HCT116 (cell line): ENCODE measurements around the gene EIF2B4. TPM values are rescaled to one million over a fixed set of nuclear protein-coding genes. Genes with fewer than 3 reads are reported as not detected.

ENCODE experiments used
- ATAC-seq: fragments of 200-7000 bp; cut with Tn5 transposase; 2 replicates; pipeline ENCODE4 v1.9.1; 2020; ENCODE audit warnings: mild to moderate bottlenecking, moderate library complexity
- BruUV-seq: library from RNA; stranded (reverse); fragments of 400-500 nt; replicated peaks from 2 replicates; lab custom pipeline; 2021; lab: Mats Ljungman, UMichigan
- CTCF ChIA-PET: fragments of 300-600 bp; sonication (Branson Sonifier 250); formaldehyde crosslinking; loops from one replicate; lab custom pipeline; 2021; ENCODE audit warnings: antibody characterized with exemption; lab: Charles Lee
- POLR2A ChIA-PET: fragments of 300-600, 350-600 bp; sonication (Branson Sonifier 250); formaldehyde crosslinking; loops from one replicate; lab custom pipeline; 2021; ENCODE audit warnings: antibody characterized with exemption; lab: Charles Lee
- RAD21 ChIA-PET, 2 experiments: fragments of 300-600 bp; sonication (Branson Sonifier 250); formaldehyde crosslinking; loops; one replicate each; lab custom pipeline; 2023; ENCODE audit warnings: low total read pairs in 2 of 2; ENCODE audit not compliant: uncharacterized antibody in 2 of 2, unreplicated experiment in 2 of 2, low non-redundant PET in 1 of 2; lab: Charles Lee
- DNase-seq: peaks from one replicate; pipeline ENCODE4 v3.0.0-alpha.2; 2010; ENCODE audit warnings: low read depth, low spot score
- H2AFZ ChIP-seq: fragments of 200-600 bp; shearing (Covaris generic), sonication (generic); 2 replicates; pipeline ENCODE4 v1.6.1; 2017; ENCODE audit warnings: low read depth, mixed run types, mixed read lengths, antibody characterized with exemption, low read length; ENCODE audit not compliant: poor library complexity, severe bottlenecking
- H3K27ac ChIP-seq: 2 replicates; pipeline ENCODE4 v1.5.1; 2012; ENCODE audit warnings: low read depth, low read length
- H3K27me3 ChIP-seq: fragments of 200-600 bp; sonication (generic); 2 replicates; pipeline ENCODE4 v1.6.1; 2016; ENCODE audit warnings: mixed run types, low read length, mixed read lengths; ENCODE audit not compliant: insufficient read depth
- H3K36me3 ChIP-seq, 2 experiments: fragments of 200-500 bp in 1 of 2; fragments of 200-600 bp in 1 of 2; sonication (Bioruptor generic) in 1 of 2; sonication (generic) in 1 of 2; 2 replicates each; pipeline versions ENCODE4 v1.5.1 to v1.6.1; 2014 to 2016; ENCODE audit warnings: low read length in 2 of 2, inconsistent platforms in 1 of 2, mixed read lengths in 1 of 2, mixed run types in 1 of 2; ENCODE audit not compliant: insufficient read depth in 2 of 2, control insufficient read depth in 1 of 2
- H3K4me1 ChIP-seq, 2 experiments: fragments of 200-600 bp in 1 of 2; sonication (generic) in 1 of 2; 2 replicates each; pipeline versions ENCODE4 v1.5.1 to v1.6.1; 2012 to 2017; ENCODE audit warnings: low read length in 2 of 2, inconsistent platforms in 1 of 2, mild to moderate bottlenecking in 1 of 2, mixed read lengths in 1 of 2, mixed run types in 1 of 2, moderate library complexity in 1 of 2; ENCODE audit not compliant: insufficient read depth in 2 of 2, control insufficient read depth in 1 of 2
- H3K4me2 ChIP-seq: fragments of 200-600 bp; sonication (generic); 2 replicates; pipeline ENCODE4 v1.6.1; 2017; ENCODE audit warnings: mixed run types, low read length, mixed read lengths
- H3K4me3 ChIP-seq, 2 experiments: fragments of 200-600 bp in 1 of 2; sonication (generic) in 1 of 2; replicated peaks in 1 of 2; 2 replicates each; pipeline ENCODE4 v1.5.1; 2011 to 2016; ENCODE audit warnings: low read length in 2 of 2, control low read depth in 1 of 2, low read depth in 1 of 2, mild to moderate bottlenecking in 1 of 2, mixed read lengths in 1 of 2, mixed run types in 1 of 2
- H3K79me2 ChIP-seq: fragments of 200-600 bp; sonication (generic); 2 replicates; pipeline ENCODE4 v1.6.1; 2017; ENCODE audit warnings: mild to moderate bottlenecking, mixed run types, low read length, moderate library complexity, mixed read lengths; ENCODE audit not compliant: insufficient read depth
- H3K9ac ChIP-seq: fragments of 200-600 bp; sonication (generic); 2 replicates; pipeline ENCODE4 v1.6.1; 2016; ENCODE audit warnings: low read length, mixed read lengths
- H3K9me2 ChIP-seq: fragments of 200-600 bp; sonication (generic), shearing (Covaris generic); 2 replicates; pipeline ENCODE4 v1.6.1; 2017; ENCODE audit warnings: mixed run types, mild to moderate bottlenecking, moderate library complexity; ENCODE audit not compliant: insufficient read depth
- H3K9me3 ChIP-seq, 2 experiments: fragments of 200-500 bp in 1 of 2; fragments of 200-600 bp in 1 of 2; sonication (Bioruptor generic) in 1 of 2; sonication (generic) in 1 of 2; 2 replicates each; pipeline ENCODE4 v1.6.1; 2014 to 2017; ENCODE audit warnings: low read length in 2 of 2, mixed read lengths in 2 of 2, inconsistent platforms in 1 of 2, low read depth in 1 of 2, mild to moderate bottlenecking in 1 of 2, mixed run types in 1 of 2, moderate library complexity in 1 of 2; ENCODE audit not compliant: control insufficient read depth in 1 of 2, insufficient read depth in 1 of 2
- H4K20me1 ChIP-seq: fragments of 200-600 bp; sonication (generic), shearing (Covaris generic); 2 replicates; pipeline ENCODE4 v1.6.1; 2017; ENCODE audit warnings: mixed run types, mild to moderate bottlenecking, moderate library complexity; ENCODE audit not compliant: insufficient read depth
- CBX3 ChIP-seq: IDR thresholded peaks from 2 replicates; pipeline ENCODE4 v1.6.1; 2012; ENCODE audit warnings: low read depth
- CEBPB ChIP-seq: IDR thresholded peaks from 2 replicates; pipeline ENCODE4 v1.6.1; 2012; ENCODE audit warnings: low read depth
- EGR1 ChIP-seq: IDR thresholded peaks from 2 replicates; pipeline ENCODE4 v1.6.1; 2012; ENCODE audit warnings: low read depth
- FOSL1 ChIP-seq: IDR thresholded peaks from 2 replicates; pipeline ENCODE4 v1.6.1; 2012; ENCODE audit warnings: low read depth
- POLR2AphosphoS5 ChIP-seq: IDR thresholded peaks from 2 replicates; pipeline ENCODE4 v1.6.1; 2011; ENCODE audit warnings: mild to moderate bottlenecking, low read depth, low read length, moderate library complexity
- SIN3A ChIP-seq: IDR thresholded peaks from 2 replicates; pipeline ENCODE4 v1.6.1; 2012; ENCODE audit warnings: low read depth
- TCF7L2 ChIP-seq: IDR thresholded peaks from 2 replicates; pipeline ENCODE4 v1.7.0; 2011; ENCODE audit warnings: borderline replicate concordance, inconsistent platforms; ENCODE audit not compliant: insufficient read depth, insufficient read length; ENCODE audit errors: extremely low read depth
- YY1 ChIP-seq: IDR thresholded peaks from 2 replicates; pipeline ENCODE4 v1.6.1; 2011; ENCODE audit warnings: low read length, low read depth, moderate library complexity, mild to moderate bottlenecking; ENCODE audit not compliant: insufficient replicate concordance; ENCODE audit errors: extremely low read depth
- ZFX ChIP-seq: fragments of 450-650 bp; IDR thresholded peaks from 2 replicates; pipeline ENCODE4 v1.6.1; 2017
- intact Hi-C: fragments of 100-400 bp; cut with micrococcal nuclease; formaldehyde crosslinking; loops from 2 replicates; pipeline ENCODE4 v1.10.0; 2022
- total RNA-seq: library from RNA; stranded (reverse); gene quantifications from one replicate; pipeline ENCODE4 v1.2.1, GENCODE V29; 2021; ENCODE audit not compliant: unreplicated experiment
- TF ChIP-seq, protein P1 (sequence below), 3 experiments: fragments of 200-600 bp in 1 of 3; sonication (generic) in 1 of 3; IDR thresholded peaks in 2 of 3; conservative IDR thresholded peaks in 1 of 3; 2 replicates each; pipeline ENCODE4 v1.5.1; 2012 to 2017; ENCODE audit warnings: low read depth in 2 of 3, low read length in 2 of 3, antibody characterized with exemption in 1 of 3, borderline replicate concordance in 1 of 3, control low read depth in 1 of 3, mild to moderate bottlenecking in 1 of 3, mixed read lengths in 1 of 3, mixed run types in 1 of 3, moderate library complexity in 1 of 3; ENCODE audit not compliant: insufficient read depth in 1 of 3
- TF ChIP-seq, protein P2 (sequence below): IDR thresholded peaks from 2 replicates; pipeline ENCODE4 v1.6.1; 2012; ENCODE audit warnings: low read depth

EIF2B4 gene
- total RNA-seq, 1 experiment from 2014 or later: 43.8 TPM

DNA sequence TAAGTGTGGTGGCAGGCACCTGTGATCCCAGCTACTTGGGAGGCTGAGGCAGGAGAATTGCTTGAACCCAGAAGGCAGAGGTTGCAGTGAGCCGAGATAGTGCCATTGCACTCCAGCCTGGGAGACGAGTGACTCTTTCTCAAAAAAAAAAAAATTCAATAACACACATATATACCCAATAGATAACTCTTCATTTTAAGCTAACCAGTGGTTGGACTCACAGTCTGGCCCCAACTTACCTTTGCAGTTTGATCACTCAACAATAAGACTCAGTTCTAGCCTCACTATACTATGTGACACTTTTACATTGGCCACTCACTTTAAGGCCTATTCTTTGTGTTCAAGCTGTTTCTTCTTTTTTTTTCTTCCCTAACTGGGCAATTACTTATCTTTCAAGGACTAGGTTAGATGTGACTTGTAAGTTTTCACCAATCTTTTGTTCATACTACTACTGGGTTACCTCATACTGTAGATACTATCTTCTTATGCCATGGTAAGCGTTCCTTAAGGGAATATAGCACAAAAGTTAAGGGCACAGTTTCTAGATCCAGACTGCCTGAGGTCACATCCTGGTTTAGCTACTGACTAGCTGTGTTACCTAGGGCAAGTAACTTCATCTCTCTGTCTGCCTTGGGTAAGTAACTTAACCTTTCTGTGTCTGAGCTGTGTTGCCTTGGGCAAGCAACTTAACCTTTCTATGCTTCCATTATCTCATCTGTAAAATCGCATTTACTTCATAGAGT is 7.3 kb downstream of the EIF2B4 start:
- intact Hi-C loops: no loop called here
- Histone ChIP-seq H3K9me2 (no peaks in the 10 kb centered on the region), H3K79me2 (peaks cover 15% of the 10 kb centered on the region), H3K36me3 (peaks cover 14 to 24% of the 10 kb centered on the region in 2 experiments; a peak in 2 of 4 replicates), H2AFZ (no peak overlapping the region), H3K27me3 (no peaks in the 10 kb centered on the region), H3K9me3 (no peaks in the 10 kb centered on the region), H3K4me2 (no peak overlapping the region), H3K9ac (no peak overlapping the region), H4K20me1 (no peaks in the 10 kb centered on the region), H3K4me1 (peaks cover 2 to 6% of the 10 kb centered on the region in 2 experiments; a peak in 1 of 4 replicates), H3K27ac (no peak overlapping the region), H3K4me3 (no peak overlapping the region)
- POLR2A ChIA-PET: interaction anchor here (0.7 kb wide), 1 partner anchor 101 kb away, joined by 3 read pairs; no protein-coding TSS in a partner anchor
- TF ChIP-seq FOSL1: peak; percentile 3; the same call in 1 of the 2 replicates
- TF ChIP-seq SIN3A: no peak
- CTCF ChIA-PET: no interaction called here
- no TSS peak for BruUV-seq
- RAD21 ChIA-PET: no interaction called here
- ATAC-seq (no peak), DNase-seq (no peak)

DNA sequence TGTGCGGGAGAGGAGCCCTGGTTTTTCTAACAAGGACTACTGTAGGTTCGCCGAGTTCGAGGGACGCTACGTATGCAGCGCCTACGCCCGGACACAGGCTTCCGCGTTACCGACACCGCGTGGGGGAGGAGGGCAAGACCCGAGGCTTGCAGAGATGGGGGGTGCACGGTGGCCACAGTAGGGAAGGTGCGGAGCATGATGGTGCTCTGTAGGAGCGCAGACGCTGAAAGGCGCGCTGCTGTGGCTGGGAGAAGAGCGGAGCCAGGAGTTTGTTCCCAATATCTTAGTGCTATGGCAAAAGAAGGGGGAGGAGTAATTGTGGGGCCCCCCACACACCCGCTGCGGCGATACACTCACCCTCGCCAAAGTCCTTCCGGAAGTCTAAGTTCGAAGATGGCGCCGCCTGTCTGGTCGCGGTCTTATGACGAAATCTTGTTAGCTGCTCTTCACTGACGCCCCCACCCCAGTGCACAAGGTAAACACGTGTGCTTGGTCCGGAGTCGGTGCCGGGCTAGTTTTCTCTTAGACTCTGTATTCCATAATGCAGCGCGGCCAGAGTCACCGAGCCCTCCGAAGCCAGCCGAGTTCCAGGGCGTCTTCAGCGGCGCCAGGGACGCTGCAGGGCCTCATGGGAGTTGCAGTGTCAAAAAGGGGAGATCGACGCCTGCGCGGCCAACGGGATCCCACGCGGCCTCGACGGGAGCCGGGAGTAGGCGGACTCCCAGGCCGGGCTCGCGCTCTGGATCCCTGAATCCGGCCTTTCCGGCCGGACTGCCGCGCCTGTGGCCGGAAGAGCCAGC is 13.6 kb downstream of the EIF2B4 start, which contains the start of gene GTF3C2:
GTF3C2 (minus strand) TSS at position 383 of the 800 bp plus-strand sequence. CDS start 13,210 bp downstream, outside the sequence.
- no peaks in the 10 kb centered on the region for H3K9me2 ChIP-seq
- H3K4me3 ChIP-seq: peak within 1 kb of the TSS; percentile 99 to 100
- DNase-seq (peak; percentile 98), ATAC-seq (peak; percentile 85)
- ChIA-PET RAD21 (no interaction called here), CTCF (interaction anchor here (1.8 kb wide), 1 partner anchor 13 kb away, joined by 7 read pairs; no protein-coding TSS in a partner anchor), POLR2A (interaction anchor here (1.3 to 2.5 kb wide), 2 partner anchors 12 to 13 kb away, joined by 3 to 14 read pairs; partner anchors contain the start of genes EIF2B4 and SNX17)
- no peaks in the 10 kb centered on the region for H3K36me3 ChIP-seq
- H3K4me1 ChIP-seq: peaks cover 12 to 28% of the 10 kb centered on the region in 2 experiments
- H3K79me2 ChIP-seq: peaks cover 67% of the 10 kb centered on the region
- no peaks in the 10 kb centered on the region for H3K9me3 ChIP-seq
- H4K20me1 ChIP-seq: no peaks in the 10 kb centered on the region
- H3K27me3 ChIP-seq: no peaks in the 10 kb centered on the region
- peak within 1 kb of the TSS; percentile 98 for H3K27ac ChIP-seq
- H3K4me2 ChIP-seq: peak within 1 kb of the TSS; percentile 84
- H2AFZ ChIP-seq: peak within 1 kb of the TSS; percentile 35
- intact Hi-C loops: loop anchor here (1.0 to 2.0 kb wide), 2 partner anchors 14 to 33 kb away; partner anchors contain the start of genes EIF2B4, MPV17 and SNX17
- H3K9ac ChIP-seq: peak within 1 kb of the TSS; percentile 99
- no TSS peak for BruUV-seq
- TF ChIP-seq ZFX (peak; percentile 87; the same call in 1 of the 2 replicates), EGR1 (peak; percentile 89), TCF7L2 (peak; percentile 17), CEBPB (no peak), YY1 (peak; percentile 95), POLR2AphosphoS5 (peak; percentile 86), CBX3 (peak; percentile 50; the same call in 1 of the 2 replicates)
- TF ChIP-seq, protein P1, sequence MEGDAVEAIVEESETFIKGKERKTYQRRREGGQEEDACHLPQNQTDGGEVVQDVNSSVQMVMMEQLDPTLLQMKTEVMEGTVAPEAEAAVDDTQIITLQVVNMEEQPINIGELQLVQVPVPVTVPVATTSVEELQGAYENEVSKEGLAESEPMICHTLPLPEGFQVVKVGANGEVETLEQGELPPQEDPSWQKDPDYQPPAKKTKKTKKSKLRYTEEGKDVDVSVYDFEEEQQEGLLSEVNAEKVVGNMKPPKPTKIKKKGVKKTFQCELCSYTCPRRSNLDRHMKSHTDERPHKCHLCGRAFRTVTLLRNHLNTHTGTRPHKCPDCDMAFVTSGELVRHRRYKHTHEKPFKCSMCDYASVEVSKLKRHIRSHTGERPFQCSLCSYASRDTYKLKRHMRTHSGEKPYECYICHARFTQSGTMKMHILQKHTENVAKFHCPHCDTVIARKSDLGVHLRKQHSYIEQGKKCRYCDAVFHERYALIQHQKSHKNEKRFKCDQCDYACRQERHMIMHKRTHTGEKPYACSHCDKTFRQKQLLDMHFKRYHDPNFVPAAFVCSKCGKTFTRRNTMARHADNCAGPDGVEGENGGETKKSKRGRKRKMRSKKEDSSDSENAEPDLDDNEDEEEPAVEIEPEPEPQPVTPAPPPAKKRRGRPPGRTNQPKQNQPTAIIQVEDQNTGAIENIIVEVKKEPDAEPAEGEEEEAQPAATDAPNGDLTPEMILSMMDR (IDR thresholded peaks at IDR 0.05 in 2 of 3, conservative IDR thresholded peaks at IDR 0.05 in 1 of 3; ENCODE audit: borderline replicate concordance in 1 of 3, insufficient read depth in 1 of 3, low read depth in 2 of 3, low read length in 2 of 3): no peak
- TF ChIP-seq, protein P2, sequence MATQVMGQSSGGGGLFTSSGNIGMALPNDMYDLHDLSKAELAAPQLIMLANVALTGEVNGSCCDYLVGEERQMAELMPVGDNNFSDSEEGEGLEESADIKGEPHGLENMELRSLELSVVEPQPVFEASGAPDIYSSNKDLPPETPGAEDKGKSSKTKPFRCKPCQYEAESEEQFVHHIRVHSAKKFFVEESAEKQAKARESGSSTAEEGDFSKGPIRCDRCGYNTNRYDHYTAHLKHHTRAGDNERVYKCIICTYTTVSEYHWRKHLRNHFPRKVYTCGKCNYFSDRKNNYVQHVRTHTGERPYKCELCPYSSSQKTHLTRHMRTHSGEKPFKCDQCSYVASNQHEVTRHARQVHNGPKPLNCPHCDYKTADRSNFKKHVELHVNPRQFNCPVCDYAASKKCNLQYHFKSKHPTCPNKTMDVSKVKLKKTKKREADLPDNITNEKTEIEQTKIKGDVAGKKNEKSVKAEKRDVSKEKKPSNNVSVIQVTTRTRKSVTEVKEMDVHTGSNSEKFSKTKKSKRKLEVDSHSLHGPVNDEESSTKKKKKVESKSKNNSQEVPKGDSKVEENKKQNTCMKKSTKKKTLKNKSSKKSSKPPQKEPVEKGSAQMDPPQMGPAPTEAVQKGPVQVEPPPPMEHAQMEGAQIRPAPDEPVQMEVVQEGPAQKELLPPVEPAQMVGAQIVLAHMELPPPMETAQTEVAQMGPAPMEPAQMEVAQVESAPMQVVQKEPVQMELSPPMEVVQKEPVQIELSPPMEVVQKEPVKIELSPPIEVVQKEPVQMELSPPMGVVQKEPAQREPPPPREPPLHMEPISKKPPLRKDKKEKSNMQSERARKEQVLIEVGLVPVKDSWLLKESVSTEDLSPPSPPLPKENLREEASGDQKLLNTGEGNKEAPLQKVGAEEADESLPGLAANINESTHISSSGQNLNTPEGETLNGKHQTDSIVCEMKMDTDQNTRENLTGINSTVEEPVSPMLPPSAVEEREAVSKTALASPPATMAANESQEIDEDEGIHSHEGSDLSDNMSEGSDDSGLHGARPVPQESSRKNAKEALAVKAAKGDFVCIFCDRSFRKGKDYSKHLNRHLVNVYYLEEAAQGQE: no peak
